Measurements from ENCODE around the gene CEBPZOS. TPM values are rescaled to one million over a fixed set of nuclear protein-coding genes. Genes with fewer than 3 reads are reported as not detected.
A peak's percentile ranks its signal among the peaks of the same experiment; 100 is the strongest.

Gene CEBPZOS
- polyA plus RNA-seq, 1 experiment: 50.5 TPM

GRCh38 chr2:37167636-37168180 is 28.6 kb upstream of the CEBPZOS start:
- CTCF ChIA-PET: interaction anchor here (0.6 to 2.5 kb wide), 20 partner anchors 9 to 1240 kb away, joined by 3 to 16 read pairs (median 6); partner anchors contain the start of gene SULT6B1
- no peak for DNase-seq (ENCODE audit: low read depth, low spot score)
- Histone ChIP-seq H3K4me3 (ENCODE audit: low read depth, low read length) (no peak overlapping the region), H3K9me3 (ENCODE audit: control insufficient read depth, insufficient read depth, low read length) (peaks cover 12% of the 10 kb centered on the region), H3K27me3 (ENCODE audit: control insufficient read depth, insufficient read depth, low read length) (no peaks in the 10 kb centered on the region), H3K27ac (ENCODE audit: low read depth, low read length) (no peak overlapping the region)
- POLR2A ChIA-PET: no interaction called here
- TF ChIP-seq CTCF (IDR thresholded peaks at IDR 0.05; ENCODE audit: low read depth, low read length): no peak

GRCh38 chr2:37168217-37168981 is 27.9 kb upstream of the CEBPZOS start:
- peaks cover 10% of the 10 kb centered on the region for H3K9me3 ChIP-seq (ENCODE audit: control insufficient read depth, insufficient read depth, low read length)
- CTCF ChIA-PET: interaction anchor here (0.6 to 2.5 kb wide), 27 partner anchors 8 to 1436 kb away, joined by 3 to 16 read pairs (median 4); partner anchors contain the start of gene SULT6B1
- peak; percentile 77 for TF ChIP-seq CTCF (IDR thresholded peaks at IDR 0.05; ENCODE audit: low read depth, low read length)
- H3K27ac ChIP-seq (ENCODE audit: low read depth, low read length): no peak overlapping the region
- DNase-seq (ENCODE audit: low read depth, low spot score): no peak
- H3K27me3 ChIP-seq (ENCODE audit: control insufficient read depth, insufficient read depth, low read length): no peaks in the 10 kb centered on the region
- H3K4me3 ChIP-seq (ENCODE audit: low read depth, low read length): no peak overlapping the region
- POLR2A ChIA-PET: no interaction called here

- ChIA-PET POLR2A (interaction anchor here (0.7 kb wide), 1 partner anchor 22 kb away, joined by 3 read pairs; no protein-coding TSS in a partner anchor), CTCF (interaction anchor here (1.0 to 1.5 kb wide), 2 partner anchors 9 to 706 kb away, joined by 3 to 4 read pairs; no protein-coding TSS in a partner anchor)
- no peak for DNase-seq (ENCODE audit: low read depth, low spot score)
- Histone ChIP-seq H3K27ac (ENCODE audit: low read depth, low read length) (no peak overlapping the region), H3K4me3 (ENCODE audit: low read depth, low read length) (no peak overlapping the region), H3K27me3 (ENCODE audit: control insufficient read depth, insufficient read depth, low read length) (no peaks in the 10 kb centered on the region), H3K9me3 (ENCODE audit: control insufficient read depth, insufficient read depth, low read length) (no peaks in the 10 kb centered on the region)
- no peak for TF ChIP-seq CTCF (IDR thresholded peaks at IDR 0.05; ENCODE audit: low read depth, low read length)
Measured at GRCh38 chr2:37171624-37171950, 24.7 kb upstream of the CEBPZOS start.

- H3K27ac ChIP-seq (ENCODE audit: low read depth, low read length): no peak overlapping the region
- no peak for DNase-seq (ENCODE audit: low read depth, low spot score)
- no peaks in the 10 kb centered on the region for H3K9me3 ChIP-seq (ENCODE audit: control insufficient read depth, insufficient read depth, low read length)
- POLR2A ChIA-PET: no interaction called here
- H3K4me3 ChIP-seq (ENCODE audit: low read depth, low read length): no peak overlapping the region
- CTCF ChIA-PET: no interaction called here
- no peaks in the 10 kb centered on the region for H3K27me3 ChIP-seq (ENCODE audit: control insufficient read depth, insufficient read depth, low read length)
- TF ChIP-seq CTCF (IDR thresholded peaks at IDR 0.05; ENCODE audit: low read depth, low read length): no peak
Measured at GRCh38 chr2:37173741-37174140, 22.6 kb upstream of the CEBPZOS start.
